ENCODE measurements around the gene PWWP2B.

GRCh38 chr10:132409667-132410028 lies 12.6 kb downstream of the PWWP2B start:
- TF ChIP-seq CTCF (IDR thresholded peaks at IDR 0.05) (no peak), POLR2A (IDR thresholded peaks at IDR 0.05) (no peak)
